GM18505 (cell line): Measurements from ENCODE around the gene ANXA9.

ENCODE experiments used
- ATAC-seq: cut with Tn5 transposase; IDR thresholded peaks from one replicate; pipeline ENCODE4 v1.9.1; 2021; ENCODE audit not compliant: unreplicated experiment
- POLR2A ChIP-seq: IDR thresholded peaks from 4 replicates; pipeline ENCODE4 v1.6.1; 2011; ENCODE audit warnings: borderline replicate concordance; ENCODE audit not compliant: insufficient read depth, insufficient read length; ENCODE audit errors: extremely low read depth

Gene ANXA9, protein sequence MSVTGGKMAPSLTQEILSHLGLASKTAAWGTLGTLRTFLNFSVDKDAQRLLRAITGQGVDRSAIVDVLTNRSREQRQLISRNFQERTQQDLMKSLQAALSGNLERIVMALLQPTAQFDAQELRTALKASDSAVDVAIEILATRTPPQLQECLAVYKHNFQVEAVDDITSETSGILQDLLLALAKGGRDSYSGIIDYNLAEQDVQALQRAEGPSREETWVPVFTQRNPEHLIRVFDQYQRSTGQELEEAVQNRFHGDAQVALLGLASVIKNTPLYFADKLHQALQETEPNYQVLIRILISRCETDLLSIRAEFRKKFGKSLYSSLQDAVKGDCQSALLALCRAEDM

DNA sequence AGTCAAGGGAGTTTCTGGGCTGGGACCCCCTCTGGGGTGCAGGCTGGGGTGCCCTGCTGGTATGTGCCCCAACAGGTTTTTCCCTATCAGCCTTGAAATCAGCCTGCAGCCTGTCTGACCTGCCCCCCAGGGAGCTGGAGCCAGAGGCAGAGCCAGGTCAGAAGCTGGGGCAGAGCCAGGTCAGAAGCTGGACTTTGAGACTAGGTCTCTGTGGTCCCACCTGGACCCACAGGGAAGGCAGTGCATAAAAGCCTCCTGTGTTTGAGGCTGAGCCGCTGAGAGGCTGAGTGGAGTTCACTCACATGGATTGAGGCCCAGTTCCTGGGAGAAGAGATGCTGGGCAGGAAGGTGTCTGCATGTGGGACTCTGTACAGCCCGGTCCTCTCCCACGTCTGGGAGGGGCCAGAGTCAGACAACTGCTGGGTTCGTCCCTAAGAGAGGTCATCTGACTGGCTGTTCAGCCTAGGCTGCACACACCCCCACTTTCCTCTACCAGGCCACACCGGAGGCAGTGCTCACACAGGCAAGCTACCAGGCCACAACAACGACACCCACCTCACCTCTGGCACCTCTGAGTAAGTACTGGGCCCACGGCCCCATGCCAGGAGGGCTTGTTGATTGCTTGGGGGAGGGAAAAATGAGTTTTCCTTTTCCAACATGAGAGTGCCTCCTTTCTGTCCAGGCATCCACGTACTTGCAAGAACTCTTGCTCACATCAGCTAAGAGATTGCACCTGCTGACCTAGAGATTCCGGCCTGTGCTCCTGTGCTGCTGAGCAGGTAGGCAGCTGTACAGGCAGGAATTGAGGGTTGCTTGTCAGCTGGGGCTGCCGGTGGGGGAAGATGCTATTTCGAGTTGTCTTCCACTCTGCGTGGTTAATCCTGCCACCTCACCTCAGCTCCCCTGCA, at the start of gene ANXA9:
Gene ANXA9, plus strand, starts transcription at position 488 of the 908 bp plus-strand sequence. CDS start 814 bp downstream, outside the sequence.
- TF ChIP-seq POLR2A = no peak
- ATAC-seq = no peak

DNA sequence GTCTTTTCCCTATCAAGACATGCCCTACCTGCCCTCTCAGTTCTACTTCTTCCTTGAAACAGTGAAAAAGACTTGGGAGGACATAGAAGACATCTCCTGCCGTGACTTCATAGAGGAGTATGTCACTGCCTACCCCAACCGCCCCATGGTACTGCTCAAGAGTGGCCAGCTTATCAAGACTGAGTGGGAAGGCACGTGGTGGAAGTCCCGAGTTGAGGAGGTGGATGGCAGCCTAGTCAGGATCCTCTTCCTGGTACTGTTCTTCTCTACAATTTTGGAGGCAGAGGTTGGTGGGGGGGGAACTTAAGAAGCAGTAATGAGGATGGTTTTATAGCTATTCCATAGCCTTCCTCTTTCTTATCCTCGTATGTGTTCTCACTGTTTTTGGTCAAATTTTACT, 37.2 kb upstream of the ANXA9 start:
- ATAC-seq = no peak
- TF ChIP-seq POLR2A = no peak

DNA sequence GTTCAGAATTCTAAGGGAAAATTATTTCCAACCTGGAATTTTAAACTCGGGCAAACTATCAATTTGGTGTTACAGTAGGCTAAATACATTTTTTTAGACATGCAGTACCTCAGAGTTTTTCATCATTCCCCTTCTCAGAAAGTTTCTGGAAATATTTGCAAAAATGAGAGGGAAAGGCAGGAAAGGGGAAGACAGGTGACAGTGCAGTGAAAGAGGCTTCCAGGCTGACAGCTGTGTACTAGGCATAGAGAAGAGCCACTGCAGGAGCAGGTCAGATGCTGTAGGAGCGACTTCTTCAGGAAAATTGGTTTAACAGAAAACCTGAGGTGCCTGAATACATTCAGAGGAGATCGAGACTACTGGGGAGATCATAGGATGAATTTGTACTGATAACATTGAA, 27.4 kb upstream of the ANXA9 start:
- ATAC-seq = no peak
- no peak for TF ChIP-seq POLR2A

DNA sequence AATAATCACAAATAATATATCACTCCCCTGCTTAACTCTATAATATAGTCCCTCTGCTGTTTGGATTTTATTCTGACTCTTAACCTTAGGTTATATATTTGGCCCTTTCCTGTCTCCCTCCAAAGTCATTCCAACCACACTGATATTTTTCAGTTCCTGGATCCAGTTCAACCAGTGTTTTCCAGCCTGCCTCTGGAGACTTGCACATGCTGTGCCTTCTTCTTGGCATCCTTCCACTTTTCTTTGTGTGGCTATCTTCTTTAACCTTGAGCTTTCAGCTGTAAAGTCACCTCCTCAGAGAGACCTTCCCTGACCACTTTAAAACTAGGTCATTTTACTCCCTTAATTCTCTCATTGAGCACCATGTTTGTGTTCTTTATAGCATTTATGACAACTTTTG, 26.8 kb upstream of the ANXA9 start:
- no peak for ATAC-seq
- TF ChIP-seq POLR2A = no peak

DNA sequence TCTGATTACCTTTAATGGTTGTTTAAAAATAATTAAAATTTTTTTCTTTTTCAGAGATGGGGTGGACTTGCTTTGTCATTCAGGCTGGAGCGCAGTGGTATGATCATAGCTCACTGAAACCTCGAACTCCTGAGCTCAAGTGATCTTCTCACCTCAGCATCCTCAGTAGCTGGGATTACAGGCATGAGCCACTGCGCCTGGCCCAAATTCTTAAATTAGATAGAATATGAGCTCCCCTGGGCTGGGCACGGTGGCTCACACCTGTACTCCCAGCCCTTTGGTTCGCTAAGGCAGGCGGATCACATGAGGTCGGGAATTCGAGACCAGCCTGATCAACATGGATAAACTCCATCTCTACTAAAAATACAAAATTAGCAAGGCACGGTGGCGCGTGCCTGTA, 24.4 kb upstream of the ANXA9 start:
- no peak for ATAC-seq
- TF ChIP-seq POLR2A = no peak

DNA sequence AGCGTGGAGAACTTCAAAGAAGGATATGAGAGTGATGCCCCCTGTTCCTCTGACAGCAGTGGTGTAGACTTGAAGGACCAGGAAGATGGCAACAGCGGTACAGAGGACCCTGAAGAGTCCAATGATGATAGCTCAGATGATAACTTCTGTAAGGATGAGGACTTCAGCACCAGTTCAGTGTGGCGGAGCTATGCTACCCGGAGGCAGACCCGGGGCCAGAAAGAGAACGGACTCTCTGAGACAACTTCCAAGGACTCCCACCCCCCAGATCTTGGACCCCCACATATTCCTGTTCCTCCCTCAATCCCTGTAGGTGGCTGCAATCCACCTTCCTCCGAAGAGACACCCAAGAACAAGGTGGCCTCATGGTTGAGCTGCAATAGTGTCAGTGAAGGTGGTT, 21.4 kb upstream of the ANXA9 start:
- no peak for ATAC-seq
- no peak for TF ChIP-seq POLR2A

DNA sequence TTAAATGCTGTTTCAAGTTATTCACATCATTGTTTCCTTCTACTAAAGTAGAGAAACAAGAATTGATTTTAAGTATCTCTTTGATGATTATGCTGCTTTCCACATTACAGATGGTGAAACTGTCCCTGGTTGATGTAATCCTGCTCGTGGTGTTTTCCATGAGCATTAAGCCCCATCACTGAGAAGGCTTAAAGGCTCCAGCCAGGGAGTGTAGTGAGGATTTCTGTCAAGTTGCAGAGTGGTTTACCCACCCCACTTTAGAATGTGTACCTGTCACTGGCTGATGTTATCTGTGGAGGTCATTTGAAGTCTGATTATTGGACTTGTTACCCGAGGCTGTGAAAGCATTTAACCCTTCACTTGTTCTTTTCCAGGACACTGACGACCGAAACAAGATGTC, 20.3 kb upstream of the ANXA9 start:
- no peak for ATAC-seq
- no peak for TF ChIP-seq POLR2A

DNA sequence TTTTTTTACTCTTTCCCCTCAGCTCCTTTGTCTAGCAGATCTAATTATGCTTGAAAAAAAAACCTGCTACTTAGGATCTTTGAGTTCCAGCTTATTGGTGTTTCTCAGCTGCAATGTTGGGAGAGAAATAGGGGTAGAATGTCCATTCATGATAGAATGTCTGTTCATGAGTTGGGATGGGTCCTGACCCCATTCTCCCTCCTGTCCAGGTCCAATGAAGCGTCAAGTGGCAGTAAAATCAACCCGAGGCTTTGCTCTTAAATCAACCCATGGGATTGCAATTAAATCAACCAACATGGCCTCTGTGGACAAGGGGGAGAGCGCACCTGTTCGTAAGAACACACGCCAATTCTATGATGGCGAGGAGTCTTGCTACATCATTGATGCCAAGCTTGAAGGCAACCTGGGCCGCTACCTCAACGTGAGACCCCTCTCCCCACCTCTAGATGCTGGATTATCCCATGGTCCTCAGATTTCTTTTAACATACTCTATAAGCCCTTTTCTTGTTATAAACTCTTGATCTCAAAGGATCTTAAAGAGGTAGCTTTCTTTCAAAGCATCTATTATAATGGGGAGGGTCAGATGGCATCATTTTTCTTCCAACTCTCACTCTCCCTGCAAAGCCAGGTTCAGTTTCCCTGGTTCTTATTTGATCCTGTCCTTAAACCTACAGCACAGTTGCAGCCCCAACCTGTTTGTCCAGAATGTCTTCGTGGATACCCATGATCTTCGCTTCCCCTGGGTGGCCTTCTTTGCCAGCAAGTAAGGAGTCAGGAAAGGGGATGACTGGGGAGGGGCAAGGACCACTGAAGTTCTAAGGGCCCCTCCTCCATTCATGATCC, 18.6 kb upstream of the ANXA9 start:
- TF ChIP-seq POLR2A = no peak
- no peak for ATAC-seq

DNA sequence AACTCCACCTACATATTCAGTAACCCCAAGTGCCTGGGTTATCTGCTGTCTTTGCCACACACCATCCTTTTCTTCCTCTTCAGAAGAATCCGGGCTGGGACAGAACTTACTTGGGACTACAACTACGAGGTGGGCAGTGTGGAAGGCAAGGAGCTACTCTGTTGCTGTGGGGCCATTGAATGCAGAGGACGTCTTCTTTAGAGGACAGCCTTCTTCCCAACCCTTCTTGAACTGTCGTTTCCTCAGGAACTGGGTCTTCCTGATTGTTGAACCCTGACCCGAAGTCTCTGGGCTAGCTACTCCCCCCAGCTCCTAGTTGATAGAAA, 18.0 kb upstream of the ANXA9 start:
- ATAC-seq = no peak
- no peak for TF ChIP-seq POLR2A

DNA sequence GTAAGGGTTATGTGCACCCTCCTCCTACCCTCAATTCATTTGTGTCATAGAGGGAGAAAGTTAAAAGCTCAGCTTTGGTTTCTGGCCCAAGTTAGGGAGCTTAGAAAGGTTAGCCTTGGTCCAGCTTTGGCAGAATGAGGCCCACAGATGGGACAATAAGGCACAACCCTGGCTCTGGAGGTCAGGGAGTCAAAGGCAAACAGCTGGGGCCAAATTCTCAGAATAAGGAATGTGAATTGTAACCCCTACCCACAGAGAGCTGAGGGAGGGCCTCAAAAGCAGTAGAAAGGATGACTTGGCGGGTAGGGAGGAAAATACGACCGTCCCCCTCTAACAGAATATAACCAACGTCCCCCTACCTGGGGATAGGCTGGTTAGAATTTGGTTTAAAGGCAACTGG, 16.5 kb upstream of the ANXA9 start:
- ATAC-seq = no peak
- TF ChIP-seq POLR2A = no peak

DNA sequence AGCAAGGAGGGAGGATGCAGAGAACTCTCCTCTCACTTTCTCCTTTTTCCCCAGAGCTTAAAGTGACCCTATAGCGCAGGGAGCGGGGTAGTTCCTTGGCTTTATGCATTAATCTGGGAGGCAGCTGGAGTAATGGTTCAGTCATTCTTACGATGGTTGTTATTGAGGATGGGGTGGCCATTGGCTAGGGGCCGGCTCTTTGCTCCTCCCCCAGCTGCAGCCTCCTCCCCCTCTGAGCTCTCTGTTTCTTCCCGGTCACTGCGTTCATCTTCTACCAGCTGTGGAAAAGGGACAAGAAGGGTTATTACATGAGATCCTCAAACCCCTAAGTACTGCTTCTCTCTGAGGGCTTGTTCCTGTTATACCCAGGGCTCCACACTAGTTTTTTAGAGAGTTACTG, 16.1 kb upstream of the ANXA9 start:
- no peak for ATAC-seq
- no peak for TF ChIP-seq POLR2A

DNA sequence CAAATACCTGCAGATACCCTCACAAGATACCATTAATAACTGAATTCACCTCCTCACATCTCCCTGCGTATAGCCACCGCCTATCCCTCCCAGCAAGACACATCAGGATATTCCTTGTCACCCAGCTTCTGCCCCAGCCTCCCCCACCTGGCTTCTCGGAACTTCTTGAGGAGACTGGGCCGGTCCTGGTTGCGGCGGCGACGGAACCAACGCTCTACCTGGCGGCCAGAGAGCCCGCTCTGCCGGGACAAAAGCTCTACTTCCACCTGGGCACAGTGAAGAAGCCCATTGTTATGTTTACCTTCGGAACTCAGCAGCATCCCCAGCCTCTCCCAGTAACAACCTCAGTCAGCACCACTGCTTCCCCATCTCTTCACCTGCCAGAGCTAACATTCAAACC, 14.2 kb upstream of the ANXA9 start:
- no peak for TF ChIP-seq POLR2A

DNA sequence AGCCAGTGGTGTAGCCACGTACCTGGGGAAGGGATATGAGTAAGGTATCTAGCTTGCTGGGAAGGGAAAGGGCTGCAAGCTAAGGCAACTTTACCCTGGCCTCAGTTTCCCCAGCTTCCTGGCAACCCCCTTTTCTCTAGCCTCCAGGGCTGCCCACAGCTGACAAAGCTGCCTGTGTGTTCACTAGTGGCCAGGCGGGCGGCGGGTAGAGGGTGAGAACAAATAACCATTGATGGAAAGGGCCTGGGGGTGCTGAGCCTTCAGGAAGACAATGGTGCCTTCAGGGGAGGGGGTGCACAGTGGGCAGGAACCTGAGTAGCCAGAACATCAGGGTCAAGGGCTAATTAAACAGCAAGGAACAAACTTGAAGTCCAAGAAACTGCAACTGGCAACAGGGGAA, 13.6 kb upstream of the ANXA9 start:
- no peak for ATAC-seq

More for the DNA sequence above, 14.2 kb upstream of the ANXA9 start:
- ATAC-seq = no peak

DNA sequence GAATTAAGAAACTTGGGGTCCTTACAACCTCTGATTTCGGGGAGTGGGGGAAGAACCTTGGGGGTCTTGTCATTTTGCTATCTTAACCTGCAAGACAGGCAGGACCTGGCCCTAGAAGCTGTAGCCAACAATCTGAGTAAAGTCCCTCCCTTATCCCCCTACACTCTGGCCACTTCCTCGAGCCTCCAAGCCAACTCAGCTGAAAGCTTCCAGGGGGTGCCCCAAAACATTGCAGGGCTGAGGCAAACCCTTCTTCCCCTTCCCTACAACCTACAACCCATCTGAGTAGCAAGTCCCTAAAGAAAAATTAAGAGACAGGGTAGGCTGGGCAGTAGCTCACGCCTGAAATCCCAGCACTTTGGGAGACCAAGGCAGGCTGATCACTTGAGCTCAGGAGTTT, 12.5 kb upstream of the ANXA9 start:
- ATAC-seq = no peak
- no peak for TF ChIP-seq POLR2A

More for the DNA sequence above, 13.6 kb upstream of the ANXA9 start:
- no peak for TF ChIP-seq POLR2A
